GM20000 (cell line): ENCODE measurements around the gene KDELR1.
"Not testable (repeated sequence)": the region's sequence is repeated elsewhere in the genome, so short reads cannot be mapped to it uniquely, and the experiment has no call there.

Experiments used
- DNase-seq: peaks from one replicate; pipeline ENCODE4 v3.0.0; 2012; ENCODE audit warnings: low spot score
- CTCF ChIP-seq: IDR thresholded peaks from 2 replicates; pipeline ENCODE4 v1.5.1; 2012; ENCODE audit warnings: mild to moderate bottlenecking, control low read depth; ENCODE audit errors: extremely low read depth, missing control alignments

The KDELR1 gene

GRCh38 chr19:48396016-48396823, 4.9 kb upstream of the KDELR1 start:
- DNase-seq = no peak
- no peak for TF ChIP-seq CTCF

DNA sequence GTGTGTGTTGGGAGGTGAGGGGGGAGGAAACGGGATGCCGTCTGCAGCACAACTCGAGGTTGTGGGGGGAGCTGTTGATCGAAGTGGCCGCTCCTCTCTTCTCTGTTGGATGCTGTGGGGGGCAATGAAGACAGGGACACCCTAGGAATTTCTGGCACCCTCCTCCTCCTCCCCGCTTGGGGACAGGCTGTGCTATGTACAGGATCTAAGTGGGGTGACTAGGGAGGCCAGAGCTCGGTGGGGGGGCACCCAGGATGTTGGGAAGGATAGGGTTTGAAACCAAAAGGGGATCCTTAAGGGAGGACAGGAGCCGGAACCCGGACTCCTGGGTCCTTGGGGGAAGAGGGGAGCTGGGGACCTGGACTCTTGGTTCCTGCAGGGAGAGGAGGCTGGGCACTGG, 4.1 kb upstream of the KDELR1 start:
- TF ChIP-seq CTCF = no peak
- DNase-seq = no peak

- DNase-seq = no peak
- no peak for TF ChIP-seq CTCF
Measured at GRCh38 chr19:48395170-48395455, 3.8 kb upstream of the KDELR1 start.

DNA sequence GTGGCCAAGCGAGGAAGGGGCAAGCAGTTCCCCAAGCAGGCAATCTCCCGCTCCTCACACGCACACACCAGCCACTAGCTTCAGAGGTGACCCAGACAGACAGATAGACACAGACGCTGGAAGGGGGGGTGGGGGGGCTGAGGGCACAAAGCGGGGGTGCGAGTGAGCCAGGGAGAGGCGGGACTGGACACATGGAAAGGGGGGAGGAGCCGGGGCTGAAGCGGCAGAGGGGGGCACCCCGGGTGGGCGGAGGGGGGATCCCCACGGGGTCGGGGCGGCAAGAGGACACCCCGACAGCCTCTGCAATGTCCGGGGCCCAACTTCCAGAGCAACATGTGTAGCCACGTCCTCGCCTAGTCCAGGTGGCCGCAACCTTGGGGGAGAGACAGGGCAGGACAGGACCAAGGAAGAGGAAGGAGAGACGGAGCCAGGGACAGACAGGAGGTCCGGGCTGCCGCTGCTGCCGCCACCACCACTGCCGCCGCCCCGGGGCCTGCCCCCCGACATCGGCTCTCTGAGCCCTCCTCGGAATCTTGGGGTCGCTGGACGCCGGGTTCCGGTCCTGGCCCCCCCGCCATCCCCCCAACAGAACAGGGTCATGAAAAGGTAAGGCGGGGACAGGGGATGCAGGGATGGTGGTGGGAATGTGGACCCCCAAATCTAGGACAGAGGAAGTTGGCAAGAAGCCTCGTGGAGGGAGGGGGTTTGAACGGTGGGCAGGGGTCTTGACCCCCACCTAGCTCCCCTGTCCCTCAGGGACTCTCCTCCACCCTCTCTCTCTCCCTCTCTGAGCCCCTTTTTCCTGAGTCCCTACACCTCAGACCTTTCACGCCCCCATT, 3.2 kb upstream of the KDELR1 start:
- DNase-seq = no peak
- TF ChIP-seq CTCF = no peak

GRCh38 chr19:48393559-48394330, 2.4 kb upstream of the KDELR1 start, which contains the start of gene GRIN2D:
TSS of gene GRIN2D (plus strand) at chr19:48393668. CDS start at chr19:48398393, 4,725 bp downstream.
- no peak for TF ChIP-seq CTCF
- no peak for DNase-seq

DNA sequence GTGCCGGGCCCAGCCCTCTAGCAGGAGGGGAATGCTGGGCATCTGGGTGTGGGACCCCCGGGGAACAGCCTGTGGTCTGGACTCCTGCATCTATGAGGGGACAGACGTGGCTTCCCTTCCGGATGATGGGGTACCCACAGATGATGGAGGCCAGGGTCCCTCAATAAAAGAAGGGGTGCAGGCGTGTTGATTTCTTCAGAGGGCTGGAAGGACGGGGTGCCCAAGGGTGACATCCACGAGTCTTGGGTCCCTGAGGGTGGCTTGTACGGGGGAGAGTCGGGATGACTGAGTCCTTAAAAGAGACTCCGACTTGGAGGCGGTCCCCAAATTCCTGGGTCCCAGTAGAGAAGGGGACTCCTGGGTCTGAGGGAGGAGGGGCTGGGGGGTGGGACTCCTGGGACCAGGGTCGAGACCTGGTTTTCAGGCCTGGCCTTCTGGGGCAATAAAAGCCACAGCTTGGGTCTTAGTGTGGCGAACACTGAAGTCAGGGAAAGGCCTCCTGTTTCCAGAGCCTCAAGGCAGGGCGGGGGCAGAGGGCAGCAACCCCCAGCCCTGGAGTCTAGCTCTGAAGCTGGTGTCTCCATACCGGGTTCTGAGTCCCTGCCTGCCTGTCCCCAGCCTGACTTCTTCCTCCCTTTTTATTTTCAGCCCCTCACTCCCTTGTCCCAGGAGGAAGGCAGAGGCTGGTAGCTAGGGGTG, 1.7 kb upstream of the KDELR1 start:
- DNase-seq = no peak
- no peak for TF ChIP-seq CTCF

DNA sequence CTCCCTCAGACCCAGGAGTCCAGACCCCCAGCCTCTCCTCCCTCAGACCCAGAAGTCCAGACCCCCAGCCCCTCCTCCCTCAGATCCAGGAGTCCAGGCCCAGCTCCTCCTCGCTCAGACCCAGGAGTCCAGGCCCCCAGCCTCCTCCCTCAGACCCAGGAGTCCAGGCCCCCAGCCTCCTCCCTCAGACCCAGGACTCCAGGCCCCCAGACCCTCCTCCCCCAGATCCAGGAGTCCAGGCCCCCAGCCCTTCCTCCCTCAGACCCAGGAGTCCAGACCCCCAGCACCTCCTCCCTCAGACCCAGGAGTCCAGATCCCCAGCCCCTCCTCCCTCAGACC, 624 bp upstream of the KDELR1 start:
- DNase-seq = not testable (repeated sequence)
